Caki2 (cell line): Measurements from ENCODE around the gene PSMD9. TPM values are rescaled to one million over a fixed set of nuclear protein-coding genes. Genes with fewer than 3 reads are reported as not detected.
A peak's percentile ranks its signal among the peaks of the same experiment; 100 is the strongest.
"Not testable (repeated sequence)": the region's sequence is repeated elsewhere in the genome, so short reads cannot be mapped to it uniquely, and the experiment has no call there.

Experiments used
- DNase-seq: peaks from one replicate; pipeline ENCODE4 v3.0.0-alpha.2; 2015; ENCODE audit warnings: low read depth
- in situ Hi-C: cut with HindIII; loops from 2 replicates; pipeline ENCODE4 v1.10.0; 2016; ENCODE audit warnings: low sequenced_read_pairs, low pct_unique_long_range_greater_than_20kb, mixed read lengths
- total RNA-seq: library from RNA; depleted of rRNA; stranded (reverse); fragments of >200 nt; shearing (Covaris generic); gene quantifications from 2 replicates; pipeline ENCODE4 v1.2.3, GENCODE V29; 2014; ENCODE audit warnings: low replicate concordance; rRNA removed

Gene PSMD9, protein sequence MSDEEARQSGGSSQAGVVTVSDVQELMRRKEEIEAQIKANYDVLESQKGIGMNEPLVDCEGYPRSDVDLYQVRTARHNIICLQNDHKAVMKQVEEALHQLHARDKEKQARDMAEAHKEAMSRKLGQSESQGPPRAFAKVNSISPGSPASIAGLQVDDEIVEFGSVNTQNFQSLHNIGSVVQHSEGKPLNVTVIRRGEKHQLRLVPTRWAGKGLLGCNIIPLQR
- 157 and 191 TPM in 2 replicates for total RNA-seq

DNA sequence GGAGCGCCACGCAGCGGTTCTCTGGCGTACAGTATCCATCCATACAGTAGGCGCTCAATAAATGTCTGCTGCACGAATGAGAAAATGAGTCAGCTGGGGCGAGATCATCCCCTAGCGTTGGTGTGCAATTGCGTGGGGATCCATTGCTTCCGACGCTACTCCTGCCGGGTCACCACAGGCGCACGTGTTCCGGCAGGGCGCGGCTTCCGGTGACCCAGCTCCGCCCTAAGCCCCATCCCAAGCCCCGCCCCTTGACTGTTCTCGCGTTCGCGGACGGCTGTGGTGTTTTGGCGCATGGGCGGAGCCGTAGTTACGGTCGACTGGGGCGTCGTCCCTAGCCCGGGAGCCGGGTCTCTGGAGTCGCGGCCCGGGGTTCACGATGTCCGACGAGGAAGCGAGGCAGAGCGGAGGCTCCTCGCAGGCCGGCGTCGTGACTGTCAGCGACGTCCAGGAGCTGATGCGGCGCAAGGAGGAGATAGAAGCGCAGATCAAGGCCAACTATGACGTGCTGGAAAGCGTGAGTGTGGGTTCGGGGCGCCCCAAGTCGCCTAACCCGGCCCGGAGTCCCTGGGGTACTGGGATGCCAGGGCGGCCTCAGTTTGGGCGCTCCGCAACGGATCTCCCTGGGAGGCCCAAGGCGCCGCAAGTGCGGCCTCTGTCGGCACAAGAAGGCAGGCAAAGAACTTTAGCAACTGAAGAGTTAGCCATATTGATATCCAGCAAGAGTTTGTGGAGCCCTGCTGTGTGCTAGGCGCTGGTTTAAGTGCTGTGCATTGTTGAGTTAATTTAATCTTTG is at the start of gene PSMD9:
Gene PSMD9 (plus strand): TSS at position 313 of the 796 bp plus-strand sequence. CDS start 67 bp downstream, at position 380.
- in situ Hi-C loops, result no loop called here

DNA sequence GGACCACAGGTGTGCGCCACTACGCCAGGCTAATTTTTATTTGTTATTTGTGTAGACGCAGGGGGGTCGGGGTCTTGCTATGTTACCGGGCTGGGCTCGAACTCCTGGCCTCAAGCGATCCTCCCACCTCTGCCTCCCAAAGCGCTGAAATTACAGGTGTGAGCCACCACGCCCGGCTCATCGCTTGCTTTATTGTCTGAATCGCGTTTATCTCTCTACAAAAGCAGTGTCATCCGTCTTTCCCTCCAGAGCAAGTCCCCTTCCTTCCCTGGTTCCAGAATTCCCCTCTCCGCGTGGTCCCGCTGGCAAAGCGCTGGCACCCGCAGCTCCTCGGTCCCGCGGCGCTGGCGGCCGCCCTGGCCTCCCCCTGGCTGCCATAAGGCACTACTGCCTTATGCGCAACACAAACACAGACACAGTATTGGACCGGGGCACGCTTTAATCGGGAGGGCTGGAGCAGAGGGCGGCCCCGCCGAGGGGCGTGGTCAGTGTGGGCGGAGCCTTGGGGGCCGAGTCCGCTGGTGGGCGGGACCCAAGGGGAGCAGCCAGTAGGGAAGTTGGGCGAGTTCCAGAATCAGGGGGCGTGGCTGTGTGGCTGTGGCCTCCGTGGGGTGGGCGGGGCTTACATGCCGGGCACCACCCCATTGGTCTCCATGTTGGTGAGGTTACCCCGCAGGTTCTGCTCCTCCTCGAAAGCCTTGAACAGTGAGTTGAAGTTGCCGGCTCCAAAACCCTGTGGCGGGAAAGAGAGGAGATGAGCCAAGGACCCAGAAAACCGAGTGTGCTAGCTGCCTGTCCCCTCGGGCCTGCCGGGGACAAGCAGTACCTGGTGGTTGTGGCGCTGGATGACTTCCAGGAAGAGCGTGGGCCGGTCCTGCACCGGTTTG is 49.2 kb upstream of the PSMD9 start:
- in situ Hi-C loops, result no loop called here
- DNase-seq, result peak; percentile 96

More for the DNA sequence above, at the start of gene PSMD9:
- peak; percentile 96 for DNase-seq

- DNase-seq, result no peak
- in situ Hi-C loops, result no loop called here
Measured at GRCh38 chr12:121839993-121840761, 48.4 kb upstream of the PSMD9 start.

DNA sequence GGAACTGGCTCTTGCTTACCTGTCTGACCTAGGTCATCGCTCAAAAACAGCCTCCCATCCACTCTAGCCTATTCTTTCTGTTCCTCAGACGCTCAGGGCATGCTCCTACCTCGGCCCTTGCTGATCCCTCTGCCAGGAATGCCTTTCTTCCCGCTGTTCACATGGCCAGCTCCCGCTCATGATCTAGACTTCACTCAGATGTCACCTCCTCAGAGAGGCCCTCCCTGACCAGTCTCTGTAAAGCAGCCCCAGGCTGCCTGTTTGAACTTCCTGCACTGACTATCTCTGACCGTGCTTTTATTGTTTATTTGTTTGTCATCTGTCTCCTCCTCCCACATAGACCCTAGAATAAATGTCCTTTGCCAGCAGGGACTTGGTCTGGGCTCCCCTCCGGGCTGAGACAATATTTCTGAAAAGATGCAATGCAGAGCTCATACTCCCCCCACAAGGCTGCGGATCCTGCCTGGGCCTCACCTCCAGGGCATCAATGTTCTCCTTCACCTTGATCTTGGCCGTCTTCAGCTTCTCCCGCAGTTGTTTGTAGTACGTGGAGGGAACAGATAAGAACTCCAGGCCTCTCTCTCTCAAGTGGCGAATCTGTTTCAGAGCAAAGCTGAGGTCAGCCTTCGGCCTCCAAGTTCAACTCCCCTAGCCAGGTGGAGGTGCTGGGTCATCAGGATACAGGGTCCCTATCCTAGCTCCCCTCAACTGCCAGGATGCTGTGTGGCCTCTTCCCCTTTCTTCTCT is 45.2 kb upstream of the PSMD9 start:
- in situ Hi-C loops, result no loop called here
- DNase-seq, result no peak

DNA sequence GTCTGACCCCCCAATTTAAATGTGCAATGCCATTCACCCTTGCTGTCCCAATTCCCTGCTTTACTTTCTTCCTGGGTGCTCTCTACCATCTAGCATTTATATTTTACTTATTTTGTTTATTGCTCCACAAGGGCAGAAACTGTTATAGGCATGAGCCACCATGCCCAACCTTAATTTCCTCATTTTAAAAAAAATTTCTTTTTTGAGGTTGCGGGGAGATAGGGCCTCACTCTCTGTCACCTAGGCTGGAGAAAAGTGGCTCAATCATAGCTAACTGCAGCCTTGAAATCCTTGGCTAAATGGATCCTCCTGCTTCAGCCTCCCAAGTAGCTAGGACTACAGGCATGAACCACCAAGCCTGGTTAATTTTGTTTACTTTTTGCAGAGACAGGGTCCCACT is 42.9 kb upstream of the PSMD9 start:
- in situ Hi-C loops, result no loop called here
- DNase-seq, result no peak

DNA sequence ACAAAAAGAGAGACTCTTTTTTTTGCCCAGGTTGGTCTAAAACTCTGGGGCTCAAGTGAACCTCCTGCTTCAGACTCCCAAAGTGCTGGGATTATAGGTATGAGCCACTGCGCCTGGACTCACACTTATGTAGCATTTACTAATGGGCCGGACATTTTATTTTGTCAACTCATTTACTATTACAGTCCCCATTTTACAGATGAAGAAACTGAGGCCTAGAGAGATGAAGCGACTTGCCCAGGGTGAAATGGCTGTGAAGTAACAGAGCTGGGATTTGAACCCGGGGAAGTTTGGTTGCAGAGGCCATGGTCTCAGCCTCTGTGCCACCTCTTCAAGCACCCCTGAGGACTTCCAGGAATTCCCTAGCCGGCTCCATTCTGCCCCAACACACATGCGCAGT is 39.4 kb upstream of the PSMD9 start:
- DNase-seq, result no peak
- in situ Hi-C loops, result no loop called here

GRCh38 chr12:121849665-121850064 is 38.9 kb upstream of the PSMD9 start:
- in situ Hi-C loops, result no loop called here
- DNase-seq, result no peak

GRCh38 chr12:121852392-121852791 is 36.2 kb upstream of the PSMD9 start:
- DNase-seq, in situ Hi-C loops: not testable (repeated sequence)

DNA sequence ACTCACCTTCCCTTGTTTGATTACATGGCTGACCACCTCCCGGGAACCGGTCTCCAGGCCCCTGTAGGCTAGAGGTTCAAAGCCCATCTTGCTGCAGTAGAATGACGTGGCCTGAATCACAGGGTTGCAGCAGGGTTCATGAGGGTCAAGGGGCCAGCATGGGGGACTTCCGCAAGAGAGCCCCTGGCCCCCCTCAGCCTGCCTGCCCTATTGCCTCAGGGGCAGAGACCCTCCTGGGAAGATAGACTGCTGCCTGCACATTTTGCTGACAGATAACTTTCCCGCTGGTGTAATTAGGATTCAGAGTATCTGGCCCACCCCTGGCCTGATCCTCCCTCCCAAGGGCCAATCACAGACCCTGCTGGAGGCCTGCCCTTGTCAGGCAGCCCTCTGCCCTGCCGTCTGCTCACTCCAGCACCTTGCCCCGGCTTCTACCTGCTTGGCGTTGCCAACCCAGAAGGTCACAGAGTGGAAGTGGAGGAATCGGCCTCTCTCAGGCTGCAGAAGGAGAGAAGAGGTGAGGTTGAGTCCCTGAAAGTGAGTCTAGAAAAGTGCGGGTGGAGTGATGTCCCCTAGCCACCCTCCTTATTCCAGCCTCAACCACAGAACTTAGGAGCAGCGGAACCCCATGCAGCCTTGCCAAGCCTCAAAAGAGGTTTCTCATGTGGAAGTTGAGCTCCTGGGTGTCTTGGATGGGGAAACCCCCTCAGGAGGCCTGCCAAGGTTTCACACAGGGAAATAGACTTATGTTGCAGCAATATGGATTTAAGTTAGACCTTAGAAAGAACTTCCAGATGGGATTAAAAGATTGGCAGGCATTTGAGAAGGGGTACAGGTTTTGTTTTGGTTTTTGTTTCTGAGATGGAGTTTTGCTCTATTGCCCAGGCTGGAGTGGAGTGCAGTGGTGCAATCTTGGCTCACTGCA is 31.0 kb upstream of the PSMD9 start:
- in situ Hi-C loops, result no loop called here
- DNase-seq, result no peak

GRCh38 chr12:121858318-121858661 is 30.3 kb upstream of the PSMD9 start:
- in situ Hi-C loops, result no loop called here
- no peak for DNase-seq

GRCh38 chr12:121858662-121859572 is 29.7 kb upstream of the PSMD9 start, which contains the start of gene HPD:
TSS of gene HPD (minus strand) at chr12:121858859. CDS start at chr12:121858823, 36 bp downstream.
- DNase-seq, result peak; percentile 47
- in situ Hi-C loops, result no loop called here

- in situ Hi-C loops, result no loop called here
- DNase-seq, result no peak
Measured at GRCh38 chr12:121860257-121860656, 28.3 kb upstream of the PSMD9 start.

DNA sequence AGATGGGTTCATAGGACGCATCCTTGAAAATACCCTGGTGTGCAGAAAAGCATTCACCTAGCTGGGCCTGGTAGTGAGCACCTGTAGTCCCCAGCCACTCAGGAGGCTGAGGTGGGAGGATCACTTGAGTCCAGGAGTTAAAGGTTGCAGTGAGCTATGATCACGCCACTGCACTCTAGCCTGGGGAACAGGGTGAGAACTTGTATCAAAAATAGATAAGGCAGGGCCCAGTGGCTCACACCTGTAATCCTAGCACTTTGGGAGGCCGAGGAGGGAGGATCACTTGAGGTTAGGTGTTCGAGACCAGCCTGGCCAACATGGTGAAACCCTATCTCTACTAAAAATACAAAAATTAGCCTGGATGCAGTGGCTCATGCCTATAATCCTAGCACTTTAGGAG is 27.9 kb upstream of the PSMD9 start:
- in situ Hi-C loops, DNase-seq: not testable (repeated sequence)

DNA sequence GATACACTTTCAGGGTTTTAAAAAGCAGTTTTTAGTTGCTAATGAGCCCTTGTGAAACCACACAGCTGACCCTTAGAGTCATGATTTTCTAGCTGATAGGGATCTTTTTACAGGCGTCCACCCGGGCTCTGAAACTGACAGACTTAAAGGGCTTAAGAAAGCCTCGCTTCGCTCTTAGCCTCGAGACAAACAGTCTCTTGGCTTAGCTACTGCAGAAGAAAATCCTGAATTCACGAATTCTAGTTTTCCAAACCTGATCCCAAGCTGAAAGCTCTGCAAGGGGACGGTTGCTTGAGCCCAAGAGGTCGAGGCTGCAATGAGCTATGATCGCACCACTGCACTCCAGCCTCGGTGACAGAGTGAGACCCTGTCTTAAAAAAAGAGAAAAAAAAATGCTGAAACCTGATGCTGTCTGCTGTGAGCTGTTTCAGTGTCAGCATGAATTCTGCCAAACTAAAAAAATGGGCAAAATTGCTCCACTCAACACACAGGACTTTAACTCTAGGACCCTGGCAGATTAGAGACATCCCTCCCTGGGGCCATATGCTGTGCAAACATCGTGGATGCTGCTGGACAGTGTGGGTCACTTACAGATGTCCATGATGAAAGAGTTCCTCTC is 26.8 kb upstream of the PSMD9 start:
- DNase-seq, result no peak

DNA sequence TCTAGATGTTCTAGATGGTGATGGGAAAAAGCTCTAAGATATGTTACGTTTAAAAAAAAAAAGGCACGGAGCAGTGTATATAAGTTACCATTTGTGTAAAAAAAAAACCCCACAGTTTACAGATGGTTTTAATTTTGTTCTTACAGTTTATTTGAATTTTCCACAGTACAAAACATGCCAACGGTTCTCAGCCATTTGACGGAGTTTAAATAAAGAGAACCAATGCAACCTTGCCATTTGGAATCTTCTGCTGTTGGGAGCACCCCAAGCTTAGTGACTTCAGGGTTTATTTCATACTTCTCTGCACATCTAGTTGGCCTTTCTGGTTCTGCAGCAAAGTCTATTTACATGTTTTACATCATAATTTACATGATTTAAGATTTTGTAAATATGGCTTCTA is 22.3 kb upstream of the PSMD9 start:
- in situ Hi-C loops, result no loop called here
- no peak for DNase-seq

More for the DNA sequence above, 26.8 kb upstream of the PSMD9 start:
- in situ Hi-C loops, result no loop called here
